K562 (cell line): ENCODE data around the gene PLEKHG4B. TPM values are rescaled to one million over a fixed set of nuclear protein-coding genes. Genes with fewer than 3 reads are reported as not detected.

Source experiments
- ATAC-seq: fragments of 200-7000 bp; cut with Tn5 transposase; 3 replicates; pipeline ENCODE4 v1.9.1; 2020; ENCODE audit warnings: moderate library complexity
- BruUV-seq: library from RNA; stranded (reverse); fragments of 400-500 nt; replicated peaks from 2 replicates; lab custom pipeline; 2021; lab: Mats Ljungman, UMichigan
- CTCF ChIA-PET: fragments of 300-600 bp; formaldehyde crosslinking; extraction: SDS; loops from one replicate; lab custom pipeline; 2021; ENCODE audit warnings: low intra/inter-chr PET ratio; lab: Yijun Ruan, JAX
- POLR2A ChIA-PET: fragments of 300-600, 350-650 bp; sonication (Branson Sonifier 250); formaldehyde crosslinking; extraction: SDS; loops from one replicate; lab custom pipeline; 2021; ENCODE audit warnings: antibody characterized with exemption, inconsistent platforms; lab: Yijun Ruan, JAX
- DNase-seq, 4 experiments: peaks; one replicate each; pipeline versions ENCODE4 v3.0.0 to v3.0.0-alpha.2; 2011 to 2018; ENCODE audit warnings: low spot score in 3 of 4, mixed read lengths in 3 of 4; ENCODE audit errors: extremely low read depth in 1 of 4
- FAIRE-seq: peaks from 2 replicates; lab custom pipeline; 2011; peaks lifted over from hg19 to GRCh38; lab: Jason Lieb, UNC
- H2AFZ ChIP-seq: 2 replicates; pipeline ENCODE4 v1.6.0; 2011; ENCODE audit warnings: low read depth, low read length, control low read depth, inconsistent platforms
- H3K27ac ChIP-seq: fragments of 200-600 bp; 3 replicates; pipeline ENCODE4 v1.8.0; 2011; ENCODE audit warnings: low read depth, mild to moderate bottlenecking, control low read depth, inconsistent platforms, low read length, moderate library complexity, mixed read lengths; ENCODE audit errors: extremely low read depth
- H3K27me3 ChIP-seq, 2 experiments: fragments of 300-600 bp in 1 of 2; 2 replicates in 1 of 2; 3 replicates in 1 of 2; pipeline versions ENCODE4 v1.6.0 to v1.8.0; 2011; ENCODE audit warnings: inconsistent platforms in 2 of 2, low read length in 2 of 2, mild to moderate bottlenecking in 1 of 2, mixed read lengths in 1 of 2, moderate library complexity in 1 of 2; ENCODE audit not compliant: control insufficient read depth in 2 of 2, insufficient read depth in 2 of 2
- H3K36me3 ChIP-seq: fragments of 300-600 bp; 3 replicates; pipeline ENCODE4 v1.8.0; 2011; ENCODE audit warnings: mild to moderate bottlenecking, low read length, inconsistent platforms; ENCODE audit not compliant: control insufficient read depth, insufficient read depth
- H3K4me1 ChIP-seq, 2 experiments: fragments of 200-600 bp in 1 of 2; replicated peaks in 1 of 2; 2 replicates in 1 of 2; 3 replicates in 1 of 2; pipeline versions ENCODE4 v1.5.1 to v1.8.0; 2011; ENCODE audit warnings: inconsistent platforms in 2 of 2, low read length in 2 of 2, mild to moderate bottlenecking in 1 of 2, mixed read lengths in 1 of 2, moderate library complexity in 1 of 2; ENCODE audit not compliant: control insufficient read depth in 2 of 2, insufficient read depth in 2 of 2
- H3K4me2 ChIP-seq: 2 replicates; pipeline ENCODE4 v1.6.1; 2011; ENCODE audit warnings: low read length, control low read depth, inconsistent platforms, mixed read lengths; ENCODE audit not compliant: insufficient read depth
- H3K4me3 ChIP-seq: fragments of 200-600 bp; sonication (generic), shearing (Covaris generic); 2 replicates; pipeline ENCODE4 v1.5.1; 2016; ENCODE audit warnings: control low read depth, inconsistent platforms
- H3K79me2 ChIP-seq: fragments of 200-600 bp; 3 replicates; pipeline ENCODE4 v1.8.0; 2011; ENCODE audit warnings: low read length, inconsistent platforms; ENCODE audit not compliant: control insufficient read depth, insufficient read depth
- H3K9ac ChIP-seq, 2 experiments: 2 replicates each; pipeline versions ENCODE4 v1.6.0 to v1.6.1; 2011; ENCODE audit warnings: low read depth in 2 of 2, low read length in 2 of 2, control low read depth in 1 of 2, inconsistent platforms in 1 of 2, mild to moderate bottlenecking in 1 of 2, mixed read lengths in 1 of 2; ENCODE audit not compliant: insufficient read depth in 1 of 2
- H3K9me1 ChIP-seq: one replicate; pipeline ENCODE4 v1.6.0; 2011; ENCODE audit warnings: inconsistent platforms, mild to moderate bottlenecking, low read length, moderate library complexity; ENCODE audit not compliant: control insufficient read depth, insufficient read depth
- H3K9me3 ChIP-seq: replicated peaks from 2 replicates; pipeline ENCODE4 v1.5.1; 2011; ENCODE audit warnings: low read depth, low read length, inconsistent platforms; ENCODE audit not compliant: control insufficient read depth, insufficient read depth
- H4K20me1 ChIP-seq: replicated peaks from 2 replicates; pipeline ENCODE4 v1.6.1; 2011; ENCODE audit warnings: low read length, inconsistent platforms, mixed read lengths; ENCODE audit not compliant: control insufficient read depth, insufficient read depth
- CBX1 ChIP-seq: sonication (generic); IDR thresholded peaks from 2 replicates; pipeline ENCODE4 v1.6.1; 2016; ENCODE audit warnings: antibody characterized with exemption, low read depth, mild to moderate bottlenecking
- CBX3 ChIP-seq, 2 experiments: IDR thresholded peaks; 1 replicate in 1 of 2; 2 replicates in 1 of 2; pipeline ENCODE4 v1.6.1; 2012; ENCODE audit warnings: inconsistent platforms in 2 of 2, low read length in 2 of 2, borderline replicate concordance in 1 of 2, control low read depth in 1 of 2
- CBX5 ChIP-seq: IDR thresholded peaks from 2 replicates; pipeline ENCODE4 v1.6.1; 2014; ENCODE audit warnings: low read depth, borderline replicate concordance
- EHMT2 ChIP-seq: fragments of 450-650 bp; IDR thresholded peaks from 2 replicates; pipeline ENCODE4 v1.6.1; 2018; ENCODE audit warnings: antibody characterized with exemption
- ETV1 ChIP-seq: fragments of 450-650 bp; conservative IDR thresholded peaks from 2 replicates; pipeline ENCODE4 v1.6.1; 2016; ENCODE audit warnings: missing genetic modification characterization, control low read depth, low read depth, missing compliant biosample characterization
- MYBL2 ChIP-seq, 2 experiments: fragments of 450-650 bp in 1 of 2; sonication (generic) in 1 of 2; formaldehyde crosslinking in 1 of 2; IDR thresholded peaks; 2 replicates each; pipeline versions ENCODE4 v1.6.1 to v1.8.1; 2017 to 2022; ENCODE audit warnings: borderline replicate concordance in 1 of 2, inconsistent platforms in 1 of 2, low read depth in 1 of 2, mild to moderate bottlenecking in 1 of 2, missing genetic modification reagents in 1 of 2, moderate library complexity in 1 of 2
- TRIM24 ChIP-seq, 2 experiments: fragments of 450-650 bp; IDR thresholded peaks; 2 replicates each; pipeline ENCODE4 v1.6.1; 2016
- TRIM28 ChIP-seq: fragments of 450-650 bp; IDR thresholded peaks from 2 replicates; pipeline ENCODE4 v1.6.1; 2017
- XRCC4 ChIP-seq: IDR thresholded peaks from one replicate; pipeline ENCODE4 v1.6.1; 2011; ENCODE audit not compliant: insufficient read depth, insufficient read length; ENCODE audit errors: extremely low read depth
- ZNF280A ChIP-seq: fragments of 450-650 bp; IDR thresholded peaks from 2 replicates; pipeline ENCODE4 v1.6.1; 2018; ENCODE audit warnings: mild to moderate bottlenecking, low read depth; ENCODE audit not compliant: partially characterized antibody
- WGBS: fragments of 100-300 bp; shearing (Covaris generic); methylation state at CpG from one replicate; pipeline ENCODE4 v1.1.6; 2016; ENCODE audit warnings: low coverage, mixed read lengths; ENCODE audit not compliant: insufficient coverage; ENCODE audit errors: missing lambda C conversion rate; 5-methylcytosine and 5-hydroxymethylcytosine counted together
- in situ Hi-C: fragments of 300-500 bp; cut with MboI; formaldehyde crosslinking; loops from 4 replicates; pipeline ENCODE4 v1.15.0; 2018; ENCODE audit warnings: inconsistent platforms, mixed read lengths
- intact Hi-C: fragments of 100-400 bp; cut with micrococcal nuclease; formaldehyde crosslinking; loops from 2 replicates; pipeline ENCODE4 v1.14.2; 2022
- polyA plus RNA-seq, 8 experiments: library from polyadenylated mRNA; depleted of rRNA in 4 of 8; stranded (reverse) in 5 of 8; unstranded in 3 of 8; fragments of >200 nt; fragmentation: Nextera tagmentation in 2 of 8; fragmentation: Illumina TruSeq in 1 of 8; extraction: Ambion mirVana in 2 of 8; extraction: Trizol in 1 of 8; gene quantifications; 2 replicates each; pipeline versions ENCODE4 v1.2.1 to v1.2.3, GENCODE V29; 2011 to 2014; ENCODE audit warnings: inconsistent platforms in 1 of 8, missing spikeins in 1 of 8
- total RNA-seq, 7 experiments: library from RNA; depleted of rRNA in 6 of 7; stranded (reverse); fragments of >200 nt in 6 of 7; fragmentation: Illumina TruSeq in 2 of 7; extraction: Trizol in 2 of 7; gene quantifications; 2 replicates each; pipeline versions ENCODE4 v1.2.1 to v1.2.3, GENCODE V29; 2011 to 2021; ENCODE audit warnings: low replicate concordance in 1 of 7

Gene PLEKHG4B
- total and polyA plus RNA-seq, 9 of the 15 experiments (the other 6 are each of a cell fraction or from before 2014, with no cell fraction given): 0.02 TPM; not detected in 8

GRCh38 chr5:121432-121831 is 29.5 kb downstream of the PLEKHG4B start:
- no peaks in the 10 kb centered on the region for H3K27me3 ChIP-seq
- no peaks in the 10 kb centered on the region for H3K36me3 ChIP-seq
- ChIA-PET CTCF (no interaction called here), POLR2A (no interaction called here)
- no peak overlapping the region for H3K4me3 ChIP-seq
- DNase-seq (no peak), ATAC-seq (no peak), FAIRE-seq (no peak)
- no peak overlapping the region for H2AFZ ChIP-seq
- 2% methylated on average over 4 of the region's 4 CpGs for WGBS
- TF ChIP-seq EHMT2: 0 out of 2 replicates have a peak, but pooled peaks have one; percentile 20
- TF ChIP-seq CBX5: peak; percentile 89
- peak; percentile 85 for TF ChIP-seq TRIM28
- peak in 1 of 2 experiments; percentile 93; a peak in 2 of 3 replicates for TF ChIP-seq CBX3 (IDR thresholded peaks at IDR 0.05; ENCODE audit: borderline replicate concordance in 1 of 2, low read length in 2 of 2)
- peak; percentile 64; the same call in 1 of the 2 replicates for TF ChIP-seq CBX1
- peak; percentile 55 for TF ChIP-seq ZNF280A
- TF ChIP-seq MYBL2 (IDR thresholded peaks at IDR 0.05; ENCODE audit: low read depth): no peak
- no peak for TF ChIP-seq MYBL2 (CRISPR knock-in tag; IDR thresholded peaks at IDR 0.05; ENCODE audit: borderline replicate concordance)
- peak in 1 of 2 experiments; percentile 30; a peak in 1 of 4 replicates for TF ChIP-seq TRIM24 (IDR thresholded peaks at IDR 0.05)
- no peak for TF ChIP-seq XRCC4
- TF ChIP-seq ETV1 (tag): peak; percentile 60
- no peak overlapping the region for H3K4me2 ChIP-seq
- H3K9me3 ChIP-seq: 0 out of 2 replicates have a peak, but pooled peaks cover 2% of the 10 kb centered on the region
- H3K9me1 ChIP-seq: no peaks in the 10 kb centered on the region
- BruUV-seq: no TSS peak
- intact Hi-C loops: no loop called here
- H3K79me2 ChIP-seq: no peaks in the 10 kb centered on the region
- in situ Hi-C loops: no loop called here
- no peak overlapping the region for H3K27ac ChIP-seq
- H3K9ac ChIP-seq: no peak overlapping the region
- H3K4me1 ChIP-seq: no peaks in the 10 kb centered on the region
- no peaks in the 10 kb centered on the region for H4K20me1 ChIP-seq
